Activated CD4-positive, alpha-beta T cell treated with anti-CD3 and anti-CD28 coated beads, Interleukin-2, Interleukin-6, amounts not matched to agents 100 ng/mL and 50 ng/mL, durations not matched to agents 16 hours and 8 hours (primary cell): ENCODE data around the gene SLC44A4.
"Not testable (repeated sequence)": the region's sequence is repeated elsewhere in the genome, so short reads cannot be mapped to it uniquely, and the experiment has no call there.

Experiments
- DNase-seq: peaks from one replicate; pipeline ENCODE4 v3.0.0-alpha.2; 2020

SLC44A4 gene

GRCh38 chr6:31851980-31852718 lies 26.6 kb downstream of the SLC44A4 start:
- DNase-seq = not testable (repeated sequence)

GRCh38 chr6:31851485-31851832 lies 27.3 kb downstream of the SLC44A4 start:
- DNase-seq = no peak

- DNase-seq = no peak
These were observed 27.9 kb downstream of the SLC44A4 start for GRCh38 chr6:31850765-31851484.

- DNase-seq = no peak
These were observed 31.4 kb downstream of the SLC44A4 start for GRCh38 chr6:31847276-31847978.

GRCh38 chr6:31844507-31844906 lies 34.3 kb downstream of the SLC44A4 start:
- DNase-seq = no peak

- DNase-seq = no peak
These were observed 36.7 kb downstream of the SLC44A4 start for GRCh38 chr6:31842053-31842452.

GRCh38 chr6:31839779-31840126 lies 39.0 kb downstream of the SLC44A4 start:
- not testable (repeated sequence) for DNase-seq

GRCh38 chr6:31838968-31839367 lies 39.8 kb downstream of the SLC44A4 start:
- no peak for DNase-seq

- not testable (repeated sequence) for DNase-seq
These were observed 40.7 kb downstream of the SLC44A4 start for GRCh38 chr6:31838114-31838553.

- no peak for DNase-seq
These were observed 41.3 kb downstream of the SLC44A4 start for GRCh38 chr6:31837369-31838113.

GRCh38 chr6:31836474-31837368 lies 42.1 kb downstream of the SLC44A4 start:
- no peak for DNase-seq

- DNase-seq = no peak
These were observed 42.7 kb downstream of the SLC44A4 start for GRCh38 chr6:31836047-31836473.

- DNase-seq = peak; percentile 90
These were observed 44.2 kb downstream of the SLC44A4 start for GRCh38 chr6:31834367-31835250.

GRCh38 chr6:31831350-31832215 lies 47.2 kb downstream of the SLC44A4 start:
- DNase-seq = no peak

GRCh38 chr6:31830886-31831335 lies 47.9 kb downstream of the SLC44A4 start:
- no peak for DNase-seq

- DNase-seq = no peak
These were observed 49.0 kb downstream of the SLC44A4 start for GRCh38 chr6:31829633-31830283.

- DNase-seq = peak; percentile 99
These were observed 51.3 kb downstream of the SLC44A4 start, which contains the start of gene HSPA1B for GRCh38 chr6:31827286-31828079. HSPA1B (plus strand) TSS chr6:31827738; CDS start chr6:31827951, 213 bp downstream.

- peak; percentile 68 for DNase-seq
These were observed 52.0 kb downstream of the SLC44A4 start for GRCh38 chr6:31826793-31827285.
